PC-3 (cell line): ENCODE measurements around the gene MAP1LC3A. TPM values are rescaled to one million over a fixed set of nuclear protein-coding genes. Genes with fewer than 3 reads are reported as not detected.
A peak's percentile ranks its signal among the peaks of the same experiment; 100 is the strongest.

Source experiments
- ATAC-seq: fragments of 200-7000 bp; cut with Tn5 transposase; 2 replicates; pipeline ENCODE4 v1.9.1; 2020; ENCODE audit warnings: mild to moderate bottlenecking, moderate library complexity
- BruUV-seq: library from RNA; stranded (reverse); fragments of 400-500 nt; replicated peaks from 2 replicates; lab custom pipeline; 2021; lab: Mats Ljungman, UMichigan
- CTCF ChIA-PET: fragments of 300-600 bp; sonication (Branson Sonifier 250); formaldehyde crosslinking; loops from one replicate; lab custom pipeline; 2022; ENCODE audit warnings: antibody characterized with exemption; lab: Charles Lee
- POLR2A ChIA-PET: fragments of 300-600 bp; sonication (Branson Sonifier 250); formaldehyde crosslinking; loops from one replicate; lab custom pipeline; 2022; ENCODE audit warnings: antibody characterized with exemption; ENCODE audit not compliant: unreplicated experiment; lab: Charles Lee
- DNase-seq: peaks from one replicate; pipeline ENCODE4 v3.0.0-alpha.2; 2015
- H2AFZ ChIP-seq: fragments of 300-600 bp; sonication (generic); 2 replicates; pipeline ENCODE4 v1.6.0; 2016; ENCODE audit warnings: antibody characterized with exemption, low read length
- H3F3A ChIP-seq: fragments of 300-600 bp; sonication (generic); one replicate; pipeline ENCODE4 v1.6.0; 2017; ENCODE audit warnings: antibody characterized with exemption, low read length, control low read depth, mild to moderate bottlenecking; ENCODE audit not compliant: unreplicated experiment
- H3K27ac ChIP-seq: fragments of 300-600 bp; sonication (generic); 2 replicates; pipeline ENCODE4 v1.5.1; 2016; ENCODE audit warnings: mild to moderate bottlenecking, low read length
- H3K27me3 ChIP-seq: fragments of 300-600 bp; sonication (generic); 2 replicates; pipeline ENCODE4 v1.6.1; 2016; ENCODE audit warnings: low read length, mixed read lengths
- H3K36me3 ChIP-seq: fragments of 300-600 bp; sonication (generic); 2 replicates; pipeline ENCODE4 v1.6.1; 2016; ENCODE audit warnings: low read depth, mixed run types, low read length, mixed read lengths
- H3K4me1 ChIP-seq: fragments of 300-600 bp; sonication (generic); 2 replicates; pipeline ENCODE4 v1.5.1; 2016; ENCODE audit warnings: low read length; ENCODE audit not compliant: insufficient read depth
- H3K4me2 ChIP-seq: fragments of 300-600 bp; sonication (generic); 2 replicates; pipeline ENCODE4 v1.6.0; 2016; ENCODE audit warnings: low read length
- H3K4me3 ChIP-seq: fragments of 300-600 bp; sonication (generic); 2 replicates; pipeline ENCODE4 v1.5.1; 2016; ENCODE audit warnings: mild to moderate bottlenecking, low read length, mixed read lengths
- H3K79me2 ChIP-seq: fragments of 300-600 bp; sonication (generic); 2 replicates; pipeline ENCODE4 v1.6.1; 2017; ENCODE audit warnings: low read length, mixed read lengths
- H3K9ac ChIP-seq: fragments of 300-600 bp; sonication (generic); 2 replicates; pipeline ENCODE4 v1.6.0; 2016; ENCODE audit warnings: mild to moderate bottlenecking, low read length
- H3K9me2 ChIP-seq: fragments of 300-600 bp; sonication (generic); replicated peaks from 2 replicates; pipeline ENCODE4 v1.6.1; 2016; ENCODE audit warnings: mixed run types, low read length, mixed read lengths
- H3K9me3 ChIP-seq: fragments of 300-600 bp; sonication (generic); 2 replicates; pipeline ENCODE4 v1.6.1; 2016; ENCODE audit warnings: low read length, mixed read lengths
- H4K20me1 ChIP-seq: fragments of 300-600 bp; sonication (generic); 2 replicates; pipeline ENCODE4 v1.6.1; 2016; ENCODE audit warnings: low read length, mixed read lengths
- EZH2 ChIP-seq: fragments of 300-600 bp; sonication (generic); IDR thresholded peaks from one replicate; pipeline ENCODE4 v1.6.1; 2017; ENCODE audit warnings: antibody characterized with exemption, mild to moderate bottlenecking, low read length; ENCODE audit not compliant: unreplicated experiment
- EZH2phosphoT487 ChIP-seq: fragments of 300-600 bp; sonication (generic); IDR thresholded peaks from 2 replicates; pipeline ENCODE4 v1.6.1; 2018; ENCODE audit warnings: mild to moderate bottlenecking, antibody characterized with exemption, low read length, borderline replicate concordance
- intact Hi-C: fragments of 100-400 bp; cut with micrococcal nuclease; formaldehyde crosslinking; loops from 2 replicates; pipeline ENCODE4 v1.9.0; 2023
- total RNA-seq: library from RNA; depleted of rRNA; stranded (reverse); fragments of >200 nt; gene quantifications from 2 replicates; pipeline ENCODE4 v1.2.3, GENCODE V29; 2014
- TF ChIP-seq, protein P1 (sequence below): fragments of 300-600 bp; sonication (generic); conservative IDR thresholded peaks from 2 replicates; pipeline ENCODE4 v1.5.1; 2017; ENCODE audit warnings: antibody characterized with exemption, low read depth, mild to moderate bottlenecking, low read length

The MAP1LC3A gene
- total RNA-seq, 1 experiment from 2014 or later, result 0.22 TPM

DNA sequence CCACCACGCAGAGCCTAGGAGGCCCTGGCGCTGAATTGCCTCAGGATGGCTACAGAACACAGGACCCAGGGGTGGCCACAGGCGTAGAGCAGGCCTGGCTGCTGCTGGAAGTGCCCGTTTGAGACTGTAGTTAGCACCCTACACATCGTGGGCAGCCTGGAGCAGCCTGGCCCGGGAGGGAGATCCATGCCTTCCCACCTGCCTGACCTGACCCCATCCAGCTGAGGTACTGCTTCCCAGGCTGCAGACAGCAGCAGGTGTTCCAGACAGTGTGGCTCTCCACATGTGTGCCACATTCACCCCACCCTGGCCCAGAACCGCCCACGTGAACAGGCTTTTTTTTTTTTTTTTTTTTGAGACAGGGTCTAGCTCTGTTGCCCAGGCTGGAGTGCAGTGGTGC, 20.9 kb upstream of the MAP1LC3A start:
- no peak for TF ChIP-seq EZH2phosphoT487
- TF ChIP-seq, protein P1, sequence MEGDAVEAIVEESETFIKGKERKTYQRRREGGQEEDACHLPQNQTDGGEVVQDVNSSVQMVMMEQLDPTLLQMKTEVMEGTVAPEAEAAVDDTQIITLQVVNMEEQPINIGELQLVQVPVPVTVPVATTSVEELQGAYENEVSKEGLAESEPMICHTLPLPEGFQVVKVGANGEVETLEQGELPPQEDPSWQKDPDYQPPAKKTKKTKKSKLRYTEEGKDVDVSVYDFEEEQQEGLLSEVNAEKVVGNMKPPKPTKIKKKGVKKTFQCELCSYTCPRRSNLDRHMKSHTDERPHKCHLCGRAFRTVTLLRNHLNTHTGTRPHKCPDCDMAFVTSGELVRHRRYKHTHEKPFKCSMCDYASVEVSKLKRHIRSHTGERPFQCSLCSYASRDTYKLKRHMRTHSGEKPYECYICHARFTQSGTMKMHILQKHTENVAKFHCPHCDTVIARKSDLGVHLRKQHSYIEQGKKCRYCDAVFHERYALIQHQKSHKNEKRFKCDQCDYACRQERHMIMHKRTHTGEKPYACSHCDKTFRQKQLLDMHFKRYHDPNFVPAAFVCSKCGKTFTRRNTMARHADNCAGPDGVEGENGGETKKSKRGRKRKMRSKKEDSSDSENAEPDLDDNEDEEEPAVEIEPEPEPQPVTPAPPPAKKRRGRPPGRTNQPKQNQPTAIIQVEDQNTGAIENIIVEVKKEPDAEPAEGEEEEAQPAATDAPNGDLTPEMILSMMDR, result no peak
- no peak for TF ChIP-seq EZH2
- Histone ChIP-seq H3K79me2 (no peaks in the 10 kb centered on the region), H3K4me3 (no peak overlapping the region), H4K20me1 (no peaks in the 10 kb centered on the region), H3K36me3 (peaks cover 27% of the 10 kb centered on the region), H3K4me1 (no peaks in the 10 kb centered on the region), H3F3A (no peaks in the 10 kb centered on the region), H3K9me2 (no peaks in the 10 kb centered on the region), H3K9me3 (no peaks in the 10 kb centered on the region), H3K27ac (no peak overlapping the region), H3K9ac (no peak overlapping the region), H3K4me2 (no peak overlapping the region), H3K27me3 (no peaks in the 10 kb centered on the region), H2AFZ (no peak overlapping the region)
- POLR2A ChIA-PET, result no interaction called here
- CTCF ChIA-PET, result interaction anchor here (0.6 kb wide), 1 partner anchor 42 kb away, joined by 11 read pairs; no protein-coding TSS in a partner anchor
- DNase-seq (no peak), ATAC-seq (no peak)
- intact Hi-C loops, result no loop called here
- BruUV-seq, result no TSS peak

DNA sequence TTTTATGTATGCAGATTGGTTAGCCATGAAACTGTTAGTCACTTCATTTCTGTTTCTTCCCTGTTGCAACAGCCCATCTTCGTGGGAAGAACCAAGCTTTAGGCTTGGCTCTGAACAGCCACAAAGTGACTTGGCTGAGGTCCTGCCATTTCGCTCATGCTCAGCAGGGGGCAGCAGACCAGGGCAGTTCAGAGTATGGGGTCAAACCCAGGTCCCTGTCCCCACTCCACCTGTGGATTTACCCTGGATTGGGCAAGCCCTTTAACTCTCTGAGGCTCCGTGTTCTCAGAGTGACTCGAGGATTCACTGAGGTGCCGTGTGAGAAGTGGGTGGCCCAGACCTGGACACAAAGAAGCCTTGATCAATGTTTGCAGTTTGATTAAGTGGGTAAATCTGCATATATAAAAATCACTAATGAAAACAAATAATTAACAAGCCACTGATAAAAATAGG, 19.8 kb upstream of the MAP1LC3A start:
- H3K36me3 ChIP-seq, result peaks cover 27% of the 10 kb centered on the region
- no peak overlapping the region for H3K9ac ChIP-seq
- H3K4me3 ChIP-seq, result no peak overlapping the region
- no peaks in the 10 kb centered on the region for H3F3A ChIP-seq
- DNase-seq, result peak; percentile 64
- POLR2A ChIA-PET, result interaction anchor here (0.6 kb wide), 1 partner anchor 369 kb away, joined by 3 read pairs; no protein-coding TSS in a partner anchor
- H2AFZ ChIP-seq, result no peak overlapping the region
- intact Hi-C loops, result no loop called here
- no peaks in the 10 kb centered on the region for H3K9me2 ChIP-seq
- CTCF ChIA-PET, result interaction anchor here (0.5 to 0.8 kb wide), 5 partner anchors 13 to 231 kb away, joined by 3 to 6 read pairs (median 5); no protein-coding TSS in a partner anchor
- ATAC-seq, result peak; percentile 71
- no peak overlapping the region for H3K4me2 ChIP-seq
- H3K27me3 ChIP-seq, result no peaks in the 10 kb centered on the region
- no peaks in the 10 kb centered on the region for H3K79me2 ChIP-seq
- H3K9me3 ChIP-seq, result no peaks in the 10 kb centered on the region
- TF ChIP-seq, protein P1, result peak; percentile 86
- TF ChIP-seq EZH2phosphoT487, result no peak
- no peak overlapping the region for H3K27ac ChIP-seq
- no peaks in the 10 kb centered on the region for H3K4me1 ChIP-seq
- H4K20me1 ChIP-seq, result no peaks in the 10 kb centered on the region
- no TSS peak for BruUV-seq

DNA sequence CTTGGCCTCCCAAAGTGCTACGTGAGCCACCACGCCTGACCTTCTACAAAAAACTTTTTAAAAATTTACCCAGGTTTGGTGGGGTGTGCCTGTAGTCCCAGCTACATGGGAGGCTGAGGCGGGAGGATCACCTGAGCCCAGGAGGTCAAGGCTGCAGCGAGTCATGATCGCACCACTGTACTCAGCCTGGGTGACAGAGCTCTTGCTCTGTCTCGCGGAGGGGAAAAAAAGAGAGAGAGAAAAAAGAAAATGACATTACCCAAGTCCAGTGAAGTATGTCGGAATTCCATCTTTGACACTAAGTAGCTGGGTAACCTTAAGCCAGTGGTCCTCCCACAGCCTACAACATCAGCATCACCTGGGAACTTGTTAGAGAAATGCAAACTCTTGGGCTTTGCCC, 18.8 kb upstream of the MAP1LC3A start:
- no TSS peak for BruUV-seq
- Histone ChIP-seq H3K9me3 (no peaks in the 10 kb centered on the region), H3K79me2 (no peaks in the 10 kb centered on the region), H3K9me2 (no peaks in the 10 kb centered on the region), H3F3A (no peaks in the 10 kb centered on the region), H4K20me1 (no peaks in the 10 kb centered on the region), H2AFZ (no peak overlapping the region), H3K36me3 (peaks cover 23% of the 10 kb centered on the region), H3K4me1 (no peaks in the 10 kb centered on the region), H3K27ac (no peak overlapping the region), H3K27me3 (no peaks in the 10 kb centered on the region), H3K9ac (no peak overlapping the region), H3K4me2 (no peak overlapping the region), H3K4me3 (no peak overlapping the region)
- no peak for TF ChIP-seq EZH2phosphoT487
- TF ChIP-seq, protein P1, result no peak
- no peak for TF ChIP-seq EZH2
- POLR2A ChIA-PET, result interaction anchor here (0.6 kb wide), 1 partner anchor 26 kb away, joined by 3 read pairs; no protein-coding TSS in a partner anchor
- intact Hi-C loops, result no loop called here
- CTCF ChIA-PET, result no interaction called here
- DNase-seq (no peak), ATAC-seq (no peak)
